GM19463 (cell line): ENCODE data around the gene PTPRJ.

Experiments used
- ATAC-seq: cut with Tn5 transposase; IDR thresholded peaks from one replicate; pipeline ENCODE4 v1.9.1; 2021; ENCODE audit warnings: mild to moderate bottlenecking, moderate library complexity; ENCODE audit not compliant: unreplicated experiment

The PTPRJ gene

DNA sequence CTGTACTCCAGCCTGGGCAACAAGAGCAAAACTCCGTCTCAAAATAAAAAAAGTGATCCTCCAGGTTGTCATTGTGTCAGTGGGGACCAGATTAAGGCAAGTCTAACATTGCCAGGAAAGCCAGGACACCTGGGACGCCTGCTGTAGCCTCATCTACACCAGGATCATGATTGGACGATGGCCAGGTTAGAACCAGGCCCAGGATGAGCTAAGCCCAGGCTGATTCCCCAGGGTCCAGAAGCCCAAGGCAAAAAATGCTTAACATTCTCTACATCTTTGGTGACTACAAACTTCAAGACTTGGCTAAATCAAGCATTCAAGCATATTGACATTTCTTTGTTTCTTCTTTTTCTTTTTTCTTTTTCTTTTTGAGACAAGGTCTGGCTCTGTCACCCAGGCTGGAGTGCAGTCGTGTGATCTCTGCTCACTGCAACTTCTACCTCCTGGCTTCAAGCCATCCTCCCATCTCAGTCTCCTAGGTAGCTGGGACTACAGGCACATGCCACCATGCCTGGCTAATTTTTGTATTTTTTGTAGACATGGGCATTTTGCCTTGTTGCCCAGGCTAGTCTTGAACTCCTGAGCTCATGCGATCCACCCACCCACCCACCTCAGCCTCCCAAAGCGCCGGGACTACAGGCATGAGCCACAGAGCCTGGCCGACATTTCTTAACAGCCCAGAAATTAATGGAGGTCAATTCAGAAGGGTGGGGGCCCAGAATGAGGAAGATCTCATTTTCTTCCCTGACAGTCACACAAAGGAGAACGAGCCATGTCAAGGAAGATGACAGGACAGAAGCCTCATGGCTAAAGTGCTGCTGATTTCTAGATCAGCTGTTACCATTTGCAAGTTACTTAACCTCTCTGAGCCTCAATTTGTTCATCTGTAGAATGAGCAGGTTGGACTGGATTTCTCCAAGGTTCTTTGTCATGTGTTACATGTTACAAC lies 12.5 kb upstream of the PTPRJ start:
- no peak for ATAC-seq

DNA sequence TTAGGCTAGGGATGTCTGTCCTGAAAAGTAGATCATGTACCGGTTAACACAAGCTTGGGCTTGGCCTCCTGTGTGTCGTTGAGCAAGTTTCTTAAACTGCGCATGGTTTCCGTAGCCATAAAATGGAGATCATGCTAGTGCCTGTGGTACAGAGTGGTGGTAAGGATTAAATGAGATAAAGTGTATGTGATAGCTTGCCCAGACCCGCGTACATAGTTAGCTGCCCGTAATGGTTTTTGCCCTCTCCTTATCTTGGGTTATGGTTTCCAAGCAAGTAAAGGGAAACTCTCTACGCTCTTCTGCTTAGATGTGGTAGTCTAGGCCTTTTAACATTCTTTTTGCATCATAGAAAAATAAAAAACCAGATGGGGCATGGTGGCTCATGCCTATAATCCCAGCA lies 11.0 kb upstream of the PTPRJ start:
- no peak for ATAC-seq

DNA sequence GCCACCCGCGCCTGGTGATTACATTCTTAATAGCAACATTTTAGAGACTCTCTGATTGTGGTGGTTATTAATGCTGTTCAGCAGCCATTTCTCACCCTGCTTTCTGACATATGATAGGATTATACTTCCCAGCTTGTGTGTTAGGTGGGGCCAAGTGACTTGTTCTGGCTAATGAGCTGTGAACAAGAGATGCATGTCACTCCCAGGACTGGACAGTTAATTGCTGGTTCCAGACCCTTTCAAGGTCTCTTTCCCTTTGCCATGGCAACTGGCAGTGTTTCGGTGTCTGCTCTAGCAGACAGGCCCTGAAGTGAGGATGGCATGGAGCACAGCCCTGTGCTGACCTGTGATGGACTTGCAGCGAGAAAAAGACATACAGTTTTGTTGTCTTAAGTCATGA lies 8.9 kb upstream of the PTPRJ start:
- ATAC-seq = no peak

DNA sequence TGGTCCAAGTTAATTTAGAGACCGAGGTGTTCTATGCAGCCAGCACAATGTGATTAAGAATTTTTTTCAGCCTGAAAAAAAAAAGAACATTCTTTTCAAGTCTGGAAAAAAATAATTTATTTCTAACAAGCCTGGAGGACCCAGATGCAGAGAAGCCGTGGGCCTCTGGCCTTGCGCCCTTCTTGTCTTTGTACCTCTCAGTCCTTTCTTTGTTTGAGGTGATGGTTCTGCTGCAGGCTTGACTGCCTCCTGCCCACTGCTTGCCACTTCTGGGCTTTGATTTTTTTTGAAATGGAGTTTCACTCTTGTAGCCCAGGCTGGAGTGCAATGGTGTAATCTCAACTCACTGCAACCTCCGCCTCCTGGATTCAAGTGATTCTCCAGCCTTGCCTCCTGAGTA lies 7.2 kb upstream of the PTPRJ start:
- no peak for ATAC-seq

DNA sequence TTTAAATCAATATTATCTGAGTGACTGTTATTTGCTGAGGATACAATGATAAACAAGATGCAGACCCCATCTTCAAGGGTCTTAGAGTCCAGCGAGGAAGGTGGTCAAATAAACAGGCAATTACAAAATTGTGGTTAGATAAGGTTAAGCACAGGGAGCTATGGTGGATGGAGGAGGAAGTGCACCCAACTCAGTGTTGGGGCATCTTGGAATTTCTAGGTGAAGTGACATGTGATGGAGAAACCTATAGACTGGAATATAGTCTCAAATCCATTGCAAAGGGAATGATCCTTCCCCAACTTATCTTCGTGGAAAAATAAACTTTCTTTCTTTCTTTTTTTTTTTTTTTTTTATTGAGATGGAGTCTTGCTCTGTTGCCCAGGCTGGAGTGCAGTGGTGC lies 3.4 kb upstream of the PTPRJ start:
- ATAC-seq = no peak

DNA sequence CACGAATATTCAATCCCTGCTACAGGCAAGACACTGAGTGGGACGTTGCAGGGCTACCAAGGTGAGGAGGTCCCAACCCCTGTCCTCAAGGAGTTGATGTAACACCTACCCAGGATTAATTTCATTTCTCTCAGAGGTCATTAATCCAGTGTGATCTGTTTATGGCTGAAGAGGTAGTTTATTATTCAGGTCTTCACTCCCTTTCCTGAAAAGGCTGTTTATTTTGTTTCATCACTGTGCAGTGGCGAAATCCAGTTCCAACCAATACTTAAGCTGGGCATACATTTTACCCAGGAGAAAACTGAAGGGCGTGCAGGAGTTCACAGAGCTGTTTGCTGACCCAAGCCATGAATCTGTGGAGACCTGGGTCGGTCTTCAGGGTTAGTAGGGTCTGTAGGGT lies 2.7 kb upstream of the PTPRJ start:
- no peak for ATAC-seq

DNA sequence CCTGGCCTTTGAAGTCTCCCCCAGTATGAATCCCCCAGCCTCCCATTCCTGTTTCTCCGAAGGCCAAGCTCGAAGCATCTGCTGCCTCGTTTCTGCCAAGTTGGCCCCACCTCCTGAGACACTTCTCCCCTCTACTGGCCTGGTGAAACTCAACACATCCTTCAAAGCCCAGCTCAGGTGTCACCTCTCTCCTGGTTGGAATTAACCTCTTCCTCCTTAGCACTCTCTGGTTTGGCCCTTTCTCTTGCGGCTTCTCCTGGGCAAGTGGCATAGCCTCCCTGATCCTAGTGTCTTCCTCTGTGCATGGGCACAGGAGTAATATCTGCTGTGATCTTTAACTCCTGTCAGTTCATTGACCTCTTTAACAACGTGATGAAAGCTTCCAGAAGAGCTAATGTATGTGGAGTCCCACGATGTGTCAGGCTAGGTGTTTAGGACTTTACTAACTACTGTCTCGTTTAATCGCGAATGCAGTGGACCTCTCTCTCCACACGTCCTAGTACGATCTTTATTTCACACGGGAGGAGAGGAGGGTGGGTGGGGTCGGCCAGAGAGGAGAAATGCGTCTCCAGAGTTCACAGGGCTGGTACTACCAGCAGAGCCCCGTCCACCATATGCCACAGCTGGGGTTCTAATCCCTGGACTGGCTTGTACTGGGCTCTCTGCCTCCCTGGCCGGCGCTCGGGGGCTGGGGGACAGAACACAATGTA lies 826 bp upstream of the PTPRJ start:
- ATAC-seq = no peak

DNA sequence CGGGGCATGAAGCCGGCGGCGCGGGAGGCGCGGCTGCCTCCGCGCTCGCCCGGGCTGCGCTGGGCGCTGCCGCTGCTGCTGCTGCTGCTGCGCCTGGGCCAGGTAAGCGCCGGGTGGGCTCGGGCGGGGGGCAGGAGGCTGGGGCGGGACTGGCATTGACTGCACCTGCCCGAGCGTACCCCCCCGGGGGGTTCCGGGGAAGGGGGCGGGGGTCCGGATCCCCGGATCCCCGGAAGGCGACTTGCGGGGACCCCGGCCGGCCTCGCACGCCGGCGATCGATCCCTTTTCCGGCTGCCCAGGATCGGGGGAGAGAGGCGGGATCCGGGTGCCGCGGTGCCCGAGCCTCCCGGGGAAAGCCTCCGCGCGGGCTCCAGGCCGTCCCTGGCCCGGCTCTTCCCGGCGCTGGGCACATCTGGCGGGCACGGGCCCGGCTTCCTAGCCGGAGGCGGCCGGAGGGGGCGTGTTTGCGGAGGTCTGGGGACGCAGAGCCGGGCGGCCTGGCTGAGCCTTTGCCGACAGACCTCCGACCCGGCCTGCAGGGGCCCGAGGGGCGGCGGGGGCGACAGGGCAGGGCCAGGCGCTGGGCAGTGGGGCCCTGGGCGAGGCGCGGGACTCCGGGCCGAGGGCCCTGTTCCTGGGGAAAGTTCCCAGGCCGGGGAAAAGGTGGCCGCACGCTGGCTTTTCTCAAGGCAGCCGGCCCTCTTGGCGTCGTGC lies 705 bp downstream of the PTPRJ start:
- ATAC-seq = peak; percentile 51

DNA sequence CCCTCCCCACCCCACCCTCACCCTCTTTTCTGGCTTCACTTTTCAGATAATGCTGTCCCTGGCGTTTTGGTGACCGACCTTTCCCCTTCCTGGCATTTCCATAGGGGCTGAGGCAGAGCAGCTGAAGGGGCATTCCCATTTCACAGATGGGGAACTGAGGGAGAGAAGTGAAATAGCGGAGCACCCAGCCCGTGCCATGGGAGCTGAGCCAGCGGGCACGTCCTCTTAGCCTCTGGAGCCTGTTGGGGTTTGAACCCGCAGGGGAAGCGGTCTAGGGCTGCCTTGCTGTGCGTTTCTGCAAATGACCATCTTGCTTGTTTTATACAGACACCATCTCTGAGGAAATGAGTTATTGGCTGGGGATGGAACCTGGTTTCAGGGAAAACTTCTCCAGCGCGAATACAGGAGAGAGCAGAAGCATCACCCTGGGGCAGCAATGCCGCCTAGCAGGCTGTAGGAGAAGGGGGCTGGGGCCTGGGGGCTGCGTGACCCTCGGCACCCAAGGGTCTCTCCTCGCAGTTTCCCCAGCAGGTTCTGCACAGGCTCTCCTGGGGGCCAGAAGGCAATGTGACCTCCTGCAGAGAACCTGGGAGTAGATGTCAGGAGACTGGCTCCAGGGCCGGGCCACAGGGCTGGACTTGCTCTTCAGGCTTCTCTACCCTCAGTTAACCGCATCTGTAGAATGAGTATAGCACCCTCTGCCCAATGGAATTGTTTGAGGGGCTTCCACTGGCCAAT lies 1.5 kb downstream of the PTPRJ start:
- no peak for ATAC-seq

DNA sequence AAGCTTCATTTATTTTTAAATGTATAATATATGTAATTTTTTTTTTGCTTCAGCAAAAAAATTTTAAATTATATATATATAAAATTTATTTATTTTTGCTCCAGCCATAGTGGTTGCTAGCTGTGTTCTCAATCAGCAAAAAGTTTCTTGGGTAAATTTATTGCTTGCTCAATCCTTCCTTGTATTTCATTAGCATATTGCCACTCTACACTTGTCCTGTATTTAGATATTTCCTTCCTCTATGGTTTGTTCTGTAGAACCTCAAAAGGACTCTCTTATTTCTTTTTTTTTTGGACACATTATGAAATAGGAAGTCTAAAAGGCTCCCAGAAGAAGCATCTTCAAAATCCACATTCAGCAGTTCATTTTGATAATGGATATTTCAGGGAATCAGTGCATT lies 2.3 kb downstream of the PTPRJ start:
- ATAC-seq = no peak

DNA sequence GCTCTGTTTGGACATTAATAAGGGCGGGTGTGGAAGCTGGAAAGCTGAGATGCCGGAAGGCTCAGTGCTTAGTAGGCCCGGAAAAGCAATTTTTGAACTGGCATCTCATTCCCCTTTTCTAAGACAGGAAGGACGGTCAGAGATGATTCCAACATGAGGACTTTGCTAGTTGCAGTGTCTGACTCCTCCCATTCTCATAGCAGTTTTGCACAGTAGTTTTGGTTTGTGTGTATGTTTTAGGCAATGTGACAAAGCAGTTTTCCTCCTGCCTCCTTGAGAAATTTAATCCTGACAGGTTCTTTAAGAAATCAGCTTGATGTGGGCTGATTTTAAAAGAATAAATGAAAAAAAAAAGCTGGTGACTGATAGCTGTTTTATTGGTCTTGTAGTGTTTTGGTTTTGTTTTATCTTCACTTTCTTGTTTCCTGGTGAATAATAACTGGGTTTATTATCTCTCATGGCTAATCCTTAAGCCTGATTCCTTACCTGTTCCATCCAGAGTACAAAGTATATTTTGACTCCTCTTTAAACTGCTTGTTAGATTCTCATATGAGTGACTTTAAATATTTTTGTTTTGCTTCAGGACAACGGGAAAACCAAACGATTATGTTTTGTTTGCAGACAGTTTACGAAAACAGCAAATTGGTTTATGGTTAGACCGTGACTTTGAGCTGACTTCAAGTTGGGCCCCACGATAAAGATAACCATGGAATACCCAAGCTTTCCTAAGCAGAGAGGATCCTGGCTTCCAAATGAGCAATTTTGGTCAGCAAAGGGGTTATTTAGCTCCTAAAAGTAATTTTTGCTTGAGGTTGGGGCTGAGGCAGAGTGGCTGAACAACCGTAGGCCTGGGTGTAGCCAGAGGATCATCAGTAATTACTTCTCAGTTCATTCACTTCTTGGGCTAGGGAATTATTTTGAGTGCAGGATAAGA lies 3.4 kb downstream of the PTPRJ start:
- ATAC-seq = no peak

DNA sequence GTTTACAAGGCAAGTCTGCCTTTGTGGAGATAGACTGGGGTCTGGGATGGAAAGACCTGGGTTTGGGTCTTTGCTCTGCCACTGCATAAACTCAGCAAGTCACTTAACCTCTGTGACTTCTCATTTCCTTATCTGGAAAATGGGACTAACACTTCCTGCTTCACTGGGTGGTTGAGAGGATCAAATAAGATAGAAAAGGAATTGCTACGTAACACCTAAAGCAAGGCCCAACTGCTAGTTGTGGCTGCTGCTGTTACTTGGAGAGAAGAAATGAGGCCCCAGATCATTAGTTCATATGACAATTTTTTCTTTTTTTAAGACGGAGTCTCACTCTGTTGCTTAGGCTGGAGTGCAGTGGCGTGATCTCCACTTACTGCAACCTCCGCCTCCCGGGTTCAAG lies 5.9 kb downstream of the PTPRJ start:
- ATAC-seq = no peak

DNA sequence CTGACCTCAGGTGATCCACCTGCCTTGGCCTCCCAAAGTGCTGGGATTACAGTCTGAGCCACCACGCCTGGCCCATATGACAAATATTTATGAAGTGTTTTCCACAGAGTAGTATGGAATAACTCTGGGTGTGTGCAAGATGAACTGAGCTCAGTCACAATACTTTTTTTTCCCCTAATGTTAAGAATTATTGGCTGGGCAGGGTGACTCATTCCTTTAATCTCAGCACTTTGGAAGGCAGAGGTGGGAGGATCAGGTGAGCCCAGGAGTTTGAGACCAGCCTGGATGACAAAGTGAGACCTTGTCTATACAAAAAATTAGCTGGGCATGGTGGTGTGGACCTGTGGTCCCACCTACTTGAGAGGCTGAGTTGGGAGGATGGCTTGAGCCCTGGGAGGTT lies 6.4 kb downstream of the PTPRJ start:
- ATAC-seq = no peak

DNA sequence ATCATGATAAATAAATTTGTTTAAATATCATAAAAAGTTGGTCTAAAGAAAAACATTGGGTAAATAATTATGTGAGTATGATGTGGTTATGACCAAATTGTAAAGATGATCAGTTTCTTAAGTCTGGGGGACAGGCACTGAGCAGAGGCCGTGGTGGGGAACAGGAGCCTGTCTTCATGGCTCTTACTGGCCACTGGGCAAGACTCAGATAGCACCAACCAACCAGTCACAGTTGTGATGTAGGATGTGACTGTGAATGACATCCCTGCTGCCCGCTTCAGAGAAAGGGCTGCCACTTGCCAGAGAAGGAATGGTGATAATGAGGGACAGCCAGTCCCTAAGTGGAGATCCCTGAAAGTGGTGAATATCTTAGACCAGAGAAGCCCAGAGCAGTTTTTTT lies 7.0 kb downstream of the PTPRJ start:
- ATAC-seq = peak; percentile 49

DNA sequence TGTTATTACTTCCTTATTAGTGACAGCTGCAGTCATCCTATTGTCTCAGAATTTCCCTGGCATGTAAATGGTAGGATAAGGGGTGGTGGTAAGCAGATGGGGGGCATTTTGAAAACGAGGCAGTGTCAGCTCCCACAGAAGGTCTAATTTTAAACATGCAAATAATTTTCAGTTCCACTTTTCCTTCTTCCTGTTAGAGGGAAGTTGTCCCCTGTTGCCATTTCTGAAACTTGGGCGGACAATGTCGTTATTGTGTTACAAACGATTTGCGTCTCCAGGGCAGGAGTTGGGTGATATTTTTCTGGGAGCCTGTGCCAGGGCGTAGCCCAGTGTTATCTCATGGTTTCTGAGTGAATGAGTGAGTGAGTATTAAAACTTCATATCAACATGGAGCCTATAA lies 7.4 kb downstream of the PTPRJ start:
- ATAC-seq = peak; percentile 27

DNA sequence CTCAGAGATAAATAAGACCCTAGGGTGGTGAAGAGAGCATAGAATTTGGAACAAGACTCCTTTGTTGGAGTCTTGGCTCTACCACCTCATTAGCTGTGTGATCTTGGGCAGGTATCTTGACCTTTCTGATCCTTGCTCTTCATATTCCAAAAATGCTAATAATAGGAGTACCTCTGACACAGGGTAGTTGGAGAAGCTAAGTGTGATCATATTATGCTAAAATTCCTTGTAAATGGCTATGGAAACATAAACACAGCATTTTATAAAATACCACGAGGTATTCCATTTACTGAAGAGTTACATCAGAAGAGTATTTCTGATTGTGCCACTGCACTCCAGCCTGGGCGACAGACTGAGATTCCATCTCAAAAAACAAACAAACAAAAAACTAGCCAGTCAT lies 9.4 kb downstream of the PTPRJ start:
- no peak for ATAC-seq

DNA sequence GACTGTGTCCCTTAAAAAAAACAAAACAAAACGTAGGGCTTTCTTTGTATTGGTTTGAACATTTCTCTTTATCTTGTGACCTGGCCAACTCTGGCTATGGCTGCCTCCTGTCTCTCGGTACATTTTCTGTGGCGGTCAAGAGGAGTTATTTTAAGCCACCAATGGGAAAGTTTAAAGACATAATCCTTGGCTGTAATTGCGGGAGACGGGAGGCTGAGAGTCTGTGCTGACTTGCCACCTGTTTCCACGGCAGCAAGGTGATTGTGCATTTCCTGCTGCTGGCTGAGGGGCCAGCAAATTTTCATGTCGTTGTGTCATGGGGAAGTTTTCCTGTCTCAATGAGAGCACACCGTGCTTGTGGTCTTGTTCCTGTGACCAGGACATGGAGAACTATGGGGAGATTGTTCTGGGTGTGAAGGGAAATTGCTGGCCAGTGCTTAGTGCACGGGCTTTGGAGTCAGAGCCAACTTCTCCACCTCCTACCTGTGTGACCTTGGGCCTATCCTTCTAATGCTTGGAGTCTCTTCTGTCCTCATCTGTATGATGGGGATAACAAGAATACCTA lies 11.0 kb downstream of the PTPRJ start:
- no peak for ATAC-seq

DNA sequence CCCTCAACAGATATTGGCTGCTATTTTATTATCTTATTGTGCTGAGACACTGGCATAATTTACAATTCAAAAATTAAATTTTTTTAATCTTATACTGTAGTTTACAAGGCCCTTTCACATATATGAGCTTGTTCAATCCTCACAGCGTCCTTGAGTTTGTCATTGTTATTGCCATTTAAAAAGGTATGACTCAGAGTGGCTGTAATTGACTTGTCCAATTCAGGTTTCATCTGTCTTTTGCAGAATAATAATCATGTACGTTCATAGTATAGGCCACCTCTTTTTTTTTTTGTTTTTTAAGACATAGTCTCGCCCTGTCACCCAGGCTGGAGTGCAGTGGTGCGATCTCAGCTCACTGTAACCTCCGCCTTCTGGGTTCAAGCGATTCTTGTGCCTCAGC lies 11.5 kb downstream of the PTPRJ start:
- ATAC-seq = no peak

DNA sequence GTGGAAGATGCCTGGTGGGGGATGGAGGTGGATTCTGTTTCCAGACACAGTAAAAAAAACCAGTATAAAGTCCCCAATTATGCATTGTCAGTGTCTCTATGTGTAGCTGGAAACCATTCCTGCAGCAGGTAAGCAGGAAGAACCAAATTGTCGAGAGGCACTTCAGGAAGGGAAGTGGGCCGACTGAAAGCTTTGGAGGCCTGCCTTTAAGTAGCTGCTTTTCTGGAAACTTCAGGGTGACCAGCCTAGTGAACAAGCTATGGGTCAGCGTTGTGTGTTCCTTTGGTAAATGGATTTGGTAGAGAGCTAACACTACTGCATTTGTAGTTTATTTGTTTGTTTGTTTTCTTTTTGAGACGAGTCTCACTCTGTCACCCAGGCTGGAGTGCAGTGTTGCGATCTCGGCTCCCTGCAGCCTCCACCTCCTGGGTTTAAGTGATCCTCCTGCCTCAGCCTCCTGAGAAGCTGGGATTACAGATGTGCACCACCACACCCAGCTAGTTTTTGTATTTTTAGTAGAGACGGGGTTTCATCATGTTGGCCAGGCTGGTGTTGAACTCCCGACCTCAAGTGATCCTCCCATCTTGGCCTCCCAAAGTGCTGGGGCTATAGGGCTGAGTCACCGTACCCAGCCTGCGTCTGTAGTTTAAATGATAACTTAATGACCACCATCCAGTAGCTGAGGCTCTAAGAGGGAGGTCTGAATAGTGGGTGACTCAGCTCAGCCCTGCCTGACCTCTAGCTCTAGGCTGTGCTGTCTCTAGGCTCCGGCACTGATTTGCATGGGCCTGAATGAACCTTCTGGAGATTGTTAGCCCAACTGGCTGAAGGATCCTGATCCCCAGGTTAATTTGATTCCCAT lies 12.8 kb downstream of the PTPRJ start:
- ATAC-seq = no peak
